NCI-H1436 (cell line): ENCODE results near the gene ARHGDIG.
"Not testable (repeated sequence)": the region's sequence is repeated elsewhere in the genome, so short reads cannot be mapped to it uniquely, and the experiment has no call there.

Experiments
- DNase-seq: peaks from one replicate; lab custom pipeline; 2025; lab: John Stamatoyannopoulos, UW

ARHGDIG gene

DNA sequence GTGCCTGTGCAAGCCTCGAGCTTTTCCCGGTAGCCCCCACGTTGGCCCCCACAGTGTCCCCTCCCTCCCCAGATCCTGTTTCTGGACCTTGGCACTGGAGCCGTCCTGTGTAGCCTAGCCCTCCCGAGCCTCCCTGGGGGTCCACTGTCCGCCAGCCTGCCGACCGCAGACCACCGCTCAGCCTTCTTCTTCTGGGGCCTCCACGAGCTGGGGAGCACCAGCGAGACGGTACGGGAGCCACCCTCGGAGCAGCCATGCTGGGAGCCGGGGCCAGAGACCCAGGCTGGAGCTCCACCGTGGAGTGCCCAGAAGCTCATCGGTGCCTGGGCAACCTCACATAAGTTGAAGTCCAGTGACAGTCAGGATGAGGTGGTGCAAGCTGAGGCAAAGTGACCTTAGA lies 16.4 kb upstream of the ARHGDIG start:
- DNase-seq: no peak

DNA sequence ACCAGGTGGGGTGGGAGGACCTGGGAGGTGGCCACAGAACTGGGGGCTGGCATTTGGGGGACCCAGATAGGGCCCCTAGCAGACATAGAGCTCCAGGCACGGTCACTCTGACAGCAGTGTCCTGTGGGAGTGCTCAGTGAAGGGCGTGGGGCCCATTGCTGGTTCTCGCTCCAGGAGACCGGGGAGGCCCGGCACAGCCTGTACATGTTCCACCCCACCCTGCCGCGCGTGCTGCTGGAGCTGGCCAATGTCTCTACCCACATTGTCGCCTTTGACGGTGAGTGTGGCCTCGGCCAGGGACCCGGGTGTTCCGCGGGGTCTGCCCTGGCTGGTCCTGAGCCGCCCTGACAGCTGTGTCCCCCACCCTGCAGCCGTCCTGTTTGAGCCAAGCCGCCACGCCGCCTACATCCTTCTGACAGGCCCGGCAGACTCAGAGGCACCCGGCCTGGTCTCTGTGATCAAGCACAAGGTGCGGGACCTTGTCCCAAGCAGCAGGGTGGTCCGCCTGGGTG lies 15.9 kb upstream of the ARHGDIG start:
- no peak for DNase-seq

DNA sequence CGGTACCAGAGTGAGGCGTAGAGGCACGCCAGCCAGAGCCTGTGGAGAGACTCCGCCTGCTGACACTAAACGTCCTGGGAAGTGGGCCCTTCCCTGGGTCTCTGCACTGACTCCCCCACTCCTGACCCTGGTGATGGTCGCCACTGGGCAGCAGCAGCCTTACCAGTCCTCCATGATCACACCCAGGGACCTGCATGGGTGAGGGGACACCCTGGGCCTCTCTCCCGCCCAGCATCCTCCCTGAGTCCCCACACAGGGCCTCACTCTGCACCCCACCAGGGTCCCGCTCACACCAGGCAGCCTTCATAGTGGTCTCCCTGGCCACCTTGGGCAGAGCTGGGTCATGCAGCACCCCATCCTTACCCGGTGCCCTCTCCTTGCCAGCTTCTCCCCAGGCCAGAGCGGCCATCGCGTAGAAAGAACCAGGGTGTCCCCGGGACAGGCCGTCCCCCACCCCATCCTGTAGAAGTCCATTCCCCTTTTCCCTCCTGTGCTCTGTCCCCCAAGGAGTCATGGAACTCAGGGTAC lies 15.3 kb upstream of the ARHGDIG start:
- DNase-seq: no peak

DNA sequence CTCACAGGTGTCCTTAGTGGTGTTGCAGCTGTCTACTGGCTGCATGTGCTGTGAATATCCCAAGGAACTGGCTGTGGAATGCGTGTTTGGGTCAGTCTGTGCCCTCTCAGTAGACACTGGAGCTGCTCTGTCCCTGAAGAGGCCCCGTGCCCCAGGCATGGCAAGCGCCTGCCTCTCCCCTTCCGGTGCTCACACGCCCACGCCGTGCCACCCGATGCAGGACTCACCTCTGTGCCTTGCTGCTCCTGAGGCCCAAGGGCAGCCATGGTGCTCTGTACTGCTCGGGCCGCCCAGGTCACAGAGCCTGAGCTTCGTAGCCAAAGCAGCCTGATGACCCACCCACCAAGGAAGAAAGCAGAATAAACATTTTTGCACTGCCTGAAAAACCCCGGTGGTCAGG lies 14.7 kb upstream of the ARHGDIG start:
- DNase-seq: no peak

DNA sequence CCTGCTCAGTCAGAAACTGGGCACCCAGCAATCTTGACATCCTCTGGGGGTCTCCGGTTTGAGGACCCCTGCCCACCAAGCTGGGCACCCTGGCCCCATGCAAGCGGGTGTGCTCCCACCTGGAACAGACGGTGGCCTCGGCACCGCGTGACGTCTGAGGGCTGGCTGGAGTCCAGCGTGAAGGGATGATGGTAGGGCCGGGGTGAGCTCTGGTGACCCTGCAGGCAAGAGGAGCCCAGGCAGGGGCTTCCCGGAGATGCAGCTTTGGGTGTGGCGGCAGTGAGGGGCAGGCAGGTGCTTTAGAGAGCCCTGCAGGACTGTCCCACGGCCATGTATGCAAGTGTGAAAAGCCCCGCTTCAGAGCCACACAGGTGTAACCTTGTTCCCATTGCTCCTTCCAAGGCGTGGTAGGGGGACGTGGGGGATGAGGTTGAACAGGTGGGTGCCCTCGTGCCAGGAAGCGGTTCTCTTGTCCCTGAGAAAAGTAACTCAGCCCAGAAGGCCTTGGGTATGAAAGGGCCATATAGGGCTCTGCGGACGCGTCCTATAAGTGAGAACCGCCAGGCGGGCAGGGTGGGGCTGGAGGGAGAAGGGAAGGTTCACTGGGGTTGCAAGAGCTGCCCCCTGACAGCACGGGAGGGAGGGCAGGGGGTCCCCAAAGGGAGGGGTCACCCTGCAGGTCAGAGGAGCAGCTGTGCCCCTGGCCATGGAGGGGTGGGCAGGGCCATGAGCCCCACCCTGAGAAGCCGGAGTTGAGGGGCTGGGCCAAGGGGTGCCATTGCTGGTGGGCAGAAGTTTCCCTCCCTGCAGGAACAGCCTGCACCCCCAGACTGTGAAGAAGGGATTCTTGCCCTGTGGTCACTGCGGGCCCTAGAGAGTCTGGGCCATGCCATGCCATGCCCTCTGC lies 13.9 kb upstream of the ARHGDIG start:
- no peak for DNase-seq

DNA sequence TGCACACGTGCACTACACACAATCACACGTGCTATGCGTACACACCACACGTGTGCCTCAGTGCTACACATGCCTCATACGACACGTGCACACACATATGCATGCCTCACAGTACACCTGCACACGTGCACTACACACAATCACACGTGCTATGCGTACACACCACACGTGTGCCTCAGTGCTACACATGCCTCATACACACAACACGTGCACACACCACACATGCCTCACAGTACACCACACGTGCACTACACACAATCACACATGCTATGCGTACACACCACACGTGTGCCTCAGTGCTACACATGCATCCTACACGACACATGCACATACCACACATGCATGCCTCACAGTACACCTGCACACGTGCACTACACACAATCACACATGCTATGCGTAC lies 12.8 kb upstream of the ARHGDIG start:
- not testable (repeated sequence) for DNase-seq

DNA sequence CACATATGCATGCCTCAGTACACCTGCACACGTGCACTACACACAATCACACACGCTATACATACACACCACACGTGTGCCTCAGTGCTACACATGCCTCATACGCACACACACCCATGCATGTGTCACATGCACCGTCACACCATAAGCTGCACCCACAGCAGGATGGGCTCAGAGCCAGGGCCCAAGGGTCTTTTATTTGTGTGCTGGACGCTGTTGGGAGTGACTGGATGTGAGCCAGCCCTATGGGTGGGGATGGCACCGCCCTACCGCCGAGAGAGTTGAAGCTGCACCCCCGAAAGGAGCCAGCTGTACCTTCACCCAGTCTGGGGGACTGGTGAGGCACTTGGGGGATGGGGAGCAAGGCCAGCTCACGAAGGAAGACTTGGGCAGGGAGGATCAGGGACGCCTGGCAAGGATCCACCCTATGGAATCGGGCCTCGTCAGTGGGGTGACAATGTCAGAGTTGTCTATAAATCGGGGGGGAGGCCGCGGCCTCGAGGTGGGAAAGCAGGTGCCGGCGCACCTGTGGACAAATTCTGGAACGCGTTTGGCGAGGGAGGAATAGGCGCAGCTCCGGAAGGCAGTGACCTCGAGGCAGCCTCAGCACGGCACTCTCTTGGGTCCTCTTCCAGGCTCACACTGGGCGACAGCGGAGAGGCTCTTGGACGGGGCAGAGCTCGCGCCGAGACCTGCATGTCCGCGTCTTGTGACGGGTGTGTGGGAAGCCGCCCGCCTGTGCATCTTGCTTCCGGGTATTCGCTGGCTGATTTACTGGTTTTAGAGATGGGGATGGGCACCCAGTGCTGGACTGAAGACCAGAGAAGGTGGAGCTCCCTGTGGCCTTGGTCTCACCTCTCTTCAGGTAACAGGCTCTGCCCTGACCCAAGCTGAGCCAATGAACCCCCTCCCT lies 12.0 kb upstream of the ARHGDIG start:
- DNase-seq: no peak

DNA sequence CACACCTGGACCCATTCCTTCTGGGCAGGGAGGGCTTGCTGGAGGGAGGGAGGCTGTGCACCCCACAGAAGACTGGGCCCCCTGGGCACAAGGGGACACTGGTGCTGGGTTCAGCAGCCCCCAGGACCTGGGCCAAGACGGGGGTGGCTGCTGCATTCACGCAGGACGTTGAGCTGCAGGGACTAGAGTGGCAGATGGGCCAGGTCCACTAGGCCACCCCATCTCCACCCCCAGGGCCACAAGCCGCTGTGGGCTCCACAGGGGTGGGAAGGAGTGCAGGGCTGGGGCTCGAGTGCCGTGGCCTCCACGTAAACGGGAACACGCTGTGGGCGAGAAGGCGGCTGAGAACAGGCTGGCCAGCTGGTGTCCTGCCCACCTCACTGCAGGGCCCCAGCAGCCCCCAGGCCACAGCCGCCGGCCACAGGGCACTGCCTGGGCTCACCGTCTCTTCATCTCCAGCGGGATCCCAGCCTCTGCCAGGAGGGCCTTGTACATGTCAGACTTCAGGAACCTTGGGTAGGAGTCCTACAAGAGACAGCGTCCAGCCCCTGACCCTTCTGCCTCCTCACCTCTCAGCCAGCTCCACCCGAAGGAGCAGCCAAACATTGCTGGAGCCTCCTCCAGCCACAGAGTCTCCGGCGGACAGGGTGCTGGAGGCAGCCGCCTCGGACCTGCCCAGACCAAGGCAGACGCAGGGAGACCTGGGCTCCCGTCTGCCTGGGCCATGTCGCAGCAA lies 11.2 kb upstream of the ARHGDIG start:
- no peak for DNase-seq

DNA sequence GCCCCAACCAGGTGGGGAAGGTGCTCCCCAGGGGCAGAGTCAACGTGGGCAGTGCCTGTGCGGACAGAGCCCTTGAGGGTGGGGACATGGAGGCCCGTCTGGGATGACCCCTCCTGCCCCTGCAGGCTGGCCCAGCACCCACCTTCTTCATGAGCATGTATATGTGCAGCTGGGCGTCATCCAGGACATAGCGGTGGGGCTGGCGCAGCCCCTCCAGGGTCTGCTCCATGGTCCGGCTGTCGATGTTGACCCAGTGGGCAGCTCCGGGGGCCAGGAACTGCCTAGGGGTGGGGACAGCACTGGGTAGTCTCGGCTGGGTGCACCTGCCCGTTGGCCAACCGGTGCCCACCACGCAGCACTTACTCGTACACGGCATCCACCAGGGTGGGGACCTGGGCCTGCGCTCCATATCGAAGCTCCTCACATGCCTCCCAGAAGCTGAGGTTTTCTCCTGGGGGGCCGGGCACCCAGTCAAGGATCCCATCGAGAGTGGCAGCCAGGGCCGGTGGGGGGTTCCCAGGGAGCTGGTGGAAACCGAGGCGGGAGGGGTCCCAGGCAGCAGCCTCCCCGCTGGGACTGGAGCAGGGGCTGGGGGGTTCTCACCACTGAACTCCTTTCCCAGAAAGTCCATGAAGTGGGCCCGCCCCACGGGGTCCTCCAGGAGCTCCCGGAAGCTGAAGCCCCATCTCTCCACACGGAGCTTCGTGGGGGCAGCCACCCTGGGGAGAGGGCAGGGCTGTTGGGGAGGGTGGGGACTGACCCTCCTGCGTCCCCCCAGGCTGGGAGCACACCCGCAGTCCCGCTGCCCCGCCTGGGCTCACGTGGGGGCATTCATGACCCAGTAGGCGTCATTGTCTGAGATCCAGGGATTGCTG lies 9.8 kb upstream of the ARHGDIG start:
- DNase-seq: no peak

DNA sequence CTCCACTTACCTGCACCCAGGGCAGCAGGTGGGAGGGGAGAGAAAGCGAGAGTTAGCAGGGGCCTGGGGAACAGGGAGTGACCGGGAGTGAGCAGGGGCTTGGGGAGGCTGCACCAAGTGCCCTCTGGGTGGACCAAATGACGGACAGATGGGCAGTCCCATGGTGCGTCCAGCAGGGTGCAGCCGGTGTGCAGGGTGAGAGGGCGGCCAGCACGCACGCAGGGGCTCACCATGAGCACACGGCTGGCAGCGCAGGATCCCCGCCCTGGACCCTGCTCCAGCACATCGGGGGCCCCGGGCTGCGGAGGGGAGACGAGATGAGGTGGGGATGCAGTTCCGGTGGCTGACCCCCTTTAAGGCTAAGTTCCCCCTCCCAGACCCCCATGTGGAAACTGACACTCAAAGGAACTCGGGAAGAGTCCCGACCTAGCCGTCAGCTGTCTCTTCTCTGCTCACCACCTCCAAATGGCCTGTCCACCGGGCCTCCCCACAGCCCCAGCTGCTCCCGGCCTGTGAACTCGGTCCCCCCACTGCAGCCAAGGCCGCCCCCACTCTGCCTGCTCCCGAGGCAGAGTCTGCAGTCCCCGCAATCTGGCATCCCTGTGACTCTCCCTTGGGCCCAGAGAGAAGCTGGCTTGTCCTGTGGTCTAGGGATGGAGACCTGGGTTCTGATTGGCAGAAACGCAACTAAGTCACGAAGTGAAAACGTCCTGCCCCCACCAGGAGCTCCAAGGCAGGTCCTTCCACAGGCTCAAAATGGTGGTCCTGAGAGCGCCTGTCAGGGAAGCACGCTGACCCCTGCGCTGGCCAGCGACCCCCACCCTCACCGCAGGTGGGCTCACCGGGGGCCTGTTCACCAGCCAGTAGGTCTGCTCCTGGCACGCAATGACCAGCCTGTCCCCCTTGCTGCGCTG lies 7.5 kb upstream of the ARHGDIG start:
- no peak for DNase-seq

DNA sequence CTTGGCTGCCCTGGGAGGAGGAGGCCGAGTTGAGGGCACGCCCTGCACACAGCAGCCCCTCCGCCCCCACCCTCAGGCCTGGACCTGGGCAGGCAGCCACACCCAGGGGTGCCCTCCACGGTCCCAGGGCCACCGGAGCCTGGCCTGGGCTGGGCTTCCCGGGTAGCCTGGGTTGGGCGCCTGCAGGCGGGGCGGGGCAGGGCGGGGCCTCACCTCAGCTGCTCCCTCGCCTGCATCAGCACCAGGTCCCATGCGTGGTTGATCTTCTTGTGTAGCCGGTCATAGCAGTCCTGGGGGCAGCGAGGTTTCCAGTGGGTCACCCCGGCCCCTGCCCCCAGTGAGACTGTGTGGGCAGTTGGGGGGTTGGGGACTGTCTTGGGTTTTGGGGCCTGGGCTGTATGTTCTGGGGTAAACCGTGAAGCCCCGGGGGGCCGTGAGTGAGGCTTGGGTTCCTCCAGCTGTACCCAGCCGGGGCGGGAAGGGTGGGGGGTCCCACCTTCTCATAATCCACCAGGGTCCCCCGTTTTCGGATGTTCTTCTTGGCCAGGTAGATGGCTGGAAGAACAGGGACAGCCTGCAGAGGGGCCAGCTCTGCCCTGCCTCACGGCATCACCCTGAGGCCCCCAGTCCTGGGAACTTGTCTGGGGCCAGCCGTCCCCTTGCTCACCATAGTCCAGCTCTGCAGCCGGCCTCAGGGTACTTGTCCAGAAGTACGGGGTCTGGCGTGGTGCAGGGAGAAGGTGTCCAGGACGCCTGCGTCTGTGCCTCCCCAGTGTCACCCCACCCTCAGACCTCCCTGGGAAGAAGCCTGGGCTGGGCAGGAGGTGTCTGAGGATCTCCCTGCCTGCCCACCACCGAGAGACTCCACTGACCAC lies 6.6 kb upstream of the ARHGDIG start:
- DNase-seq: no peak

DNA sequence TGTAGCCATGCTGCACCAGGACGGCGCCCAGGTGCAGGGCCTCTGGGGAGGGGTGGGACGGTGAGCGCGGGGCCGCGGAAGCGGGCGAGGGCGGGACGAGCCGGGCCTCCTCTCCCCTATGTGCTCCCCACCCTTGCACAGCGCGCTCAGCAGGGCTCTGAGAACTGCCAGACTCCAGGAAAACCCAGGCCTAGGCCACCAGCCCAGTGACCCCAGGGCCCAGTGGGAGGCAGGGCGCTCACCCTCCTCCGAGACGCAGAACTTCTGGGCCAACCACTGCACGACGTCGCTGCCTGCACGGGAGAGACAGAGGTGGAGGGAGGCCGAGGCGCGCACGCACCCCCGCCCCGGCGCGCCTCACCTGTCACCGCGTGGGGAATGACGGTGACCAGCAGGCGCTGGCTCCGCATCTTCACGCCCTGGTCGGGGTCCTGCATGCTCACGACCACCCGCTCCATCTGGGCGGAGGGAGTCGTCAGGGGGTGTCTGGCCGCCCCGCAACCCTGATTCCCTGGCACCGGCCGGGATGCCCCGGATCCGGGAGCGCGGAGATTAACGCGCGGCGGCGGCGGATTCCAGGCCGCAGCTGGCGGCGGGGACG lies 5.2 kb upstream of the ARHGDIG start:
- no peak for DNase-seq

DNA sequence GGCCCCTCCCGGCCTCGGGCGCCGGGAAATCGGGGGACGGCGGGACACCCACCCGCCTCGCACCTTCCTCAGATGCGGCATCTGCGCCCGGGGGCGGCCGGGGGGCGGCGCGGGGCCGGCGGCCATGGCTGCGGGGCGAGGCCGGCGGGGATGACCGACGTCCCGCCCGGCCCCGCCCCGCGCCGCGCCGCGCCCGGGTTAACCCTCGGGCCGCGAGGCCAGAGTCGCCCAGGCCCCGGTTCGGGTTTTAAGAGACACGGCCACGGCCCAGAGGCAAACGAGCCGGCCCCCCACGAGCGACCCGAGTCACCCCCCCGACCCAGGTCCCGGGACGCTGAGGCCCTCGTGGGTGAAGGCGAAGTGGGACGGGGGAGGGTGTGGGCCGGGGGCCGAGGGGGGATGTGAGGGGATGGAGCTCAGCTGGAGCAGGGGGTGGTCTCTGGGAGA lies 4.6 kb upstream of the ARHGDIG start, which contains the start of gene RGS11:
RGS11 (minus strand) TSS at position 159 of the 447 bp plus-strand sequence; CDS start at position 126, 33 bp downstream.
- DNase-seq: no peak

DNA sequence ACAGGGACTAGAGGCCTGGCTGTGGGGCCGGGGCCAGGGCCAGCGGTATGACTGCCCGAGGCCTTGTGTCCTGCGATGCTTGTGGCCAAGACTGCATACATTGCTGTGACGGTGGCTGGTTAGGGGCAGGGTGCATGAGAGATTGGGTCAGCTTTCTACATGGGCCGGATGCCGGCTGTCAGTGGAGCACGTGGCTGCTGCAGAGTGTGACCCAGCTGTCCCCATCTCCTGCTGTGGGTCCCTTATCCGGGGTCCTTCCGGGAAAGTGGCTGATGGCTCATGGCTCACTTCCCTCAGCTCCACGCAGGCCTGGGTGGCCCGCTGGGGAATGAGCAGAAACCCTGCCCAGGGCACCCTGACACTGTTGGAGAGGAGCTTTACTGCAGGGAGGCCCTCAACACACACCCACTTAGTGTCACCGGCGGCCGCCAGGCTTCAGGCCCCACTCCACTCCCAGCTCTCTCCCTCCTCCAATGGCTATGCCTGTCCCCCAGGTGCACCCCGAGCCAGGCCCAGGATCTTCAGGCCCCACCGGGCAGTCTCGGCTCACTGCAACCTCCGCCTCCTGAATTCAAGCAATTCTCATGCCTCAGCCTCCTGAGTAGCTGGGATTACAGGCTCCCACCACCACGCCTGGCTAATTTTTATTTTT lies 3.8 kb upstream of the ARHGDIG start:
- DNase-seq: no peak

DNA sequence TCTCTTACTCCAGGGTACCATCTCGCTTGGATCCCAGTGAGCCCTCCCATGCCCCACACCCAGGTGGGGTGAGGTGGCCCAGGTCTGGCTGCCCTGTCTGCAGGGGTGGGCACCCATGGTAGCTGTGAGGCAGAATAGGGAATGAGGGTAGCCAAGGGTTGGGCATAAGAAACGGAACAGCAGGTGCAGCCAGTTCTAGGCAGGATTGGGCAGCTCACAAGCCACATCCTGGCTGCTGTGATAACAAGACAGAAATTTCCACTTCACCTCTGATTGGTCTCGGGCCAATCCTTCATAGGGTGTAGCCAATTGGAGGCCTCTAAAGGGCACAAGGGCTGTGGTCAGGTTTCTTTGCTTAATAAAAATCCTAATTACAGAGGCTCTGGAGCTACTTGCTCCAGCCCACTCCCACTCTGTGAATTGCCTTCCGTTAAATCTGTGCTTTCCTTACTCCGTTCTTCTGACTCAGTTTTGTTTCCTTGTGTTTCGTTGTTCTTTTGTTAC lies 1.5 kb upstream of the ARHGDIG start:
- DNase-seq: peak; percentile 65

DNA sequence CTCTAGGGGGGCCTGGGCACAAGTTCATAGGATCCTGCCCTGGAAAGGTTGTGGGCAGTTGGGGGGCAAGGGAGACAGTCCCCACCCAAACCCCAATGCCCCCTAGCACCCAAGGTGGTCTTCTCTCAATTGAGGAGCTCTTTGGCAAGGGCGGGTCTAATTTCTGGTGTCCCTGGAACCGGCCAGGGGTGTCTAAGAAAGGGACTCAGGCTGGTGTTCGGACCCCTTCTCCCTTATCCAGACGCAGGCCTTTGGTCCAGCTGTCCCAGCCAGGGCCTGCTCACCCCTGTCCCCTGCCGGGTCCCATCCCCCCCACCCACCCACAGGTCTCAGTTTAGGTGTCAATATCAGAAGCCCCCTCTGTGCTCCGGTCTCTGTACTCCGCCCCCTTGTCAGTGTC lies 860 bp upstream of the ARHGDIG start:
- DNase-seq: no peak

DNA sequence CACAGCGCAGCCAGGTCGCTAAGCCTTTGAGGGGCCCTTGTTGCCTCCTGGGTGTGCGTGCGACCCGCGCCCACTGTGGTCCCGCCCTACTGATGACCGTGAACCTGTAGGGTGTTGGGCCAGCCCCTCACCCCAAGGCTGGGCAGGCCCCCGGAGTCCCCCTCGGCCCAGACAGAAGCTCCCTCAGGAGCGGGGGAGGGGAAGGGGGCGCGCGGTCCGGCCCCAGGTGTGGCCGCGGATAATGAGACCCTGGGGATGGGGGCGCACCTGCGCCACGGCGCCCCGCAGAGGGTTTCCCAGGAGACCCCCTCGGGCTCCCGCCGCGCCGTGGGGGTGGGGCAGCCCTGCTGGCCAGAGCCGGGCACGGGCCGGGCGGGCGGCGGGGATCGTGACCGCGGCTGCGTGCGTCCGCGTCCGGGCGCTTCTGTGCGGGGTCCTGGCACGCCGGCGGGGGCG lies 358 bp upstream of the ARHGDIG start:
- DNase-seq: no peak
